Gastroesophageal sphincter (tissue), 3 donors: ENCODE results near the gene TMEM52B.

ENCODE experiments used
- CTCF ChIP-seq, 4 experiments: fragments of 200-600 bp in 2 of 4; fragments of 450-650 bp in 2 of 4; sonication (generic) in 1 of 4; IDR thresholded peaks; one replicate each; pipeline ENCODE4 v1.5.1; 2017 to 2019; ENCODE audit warnings: antibody characterized with exemption in 4 of 4, mild to moderate bottlenecking in 2 of 4, moderate library complexity in 2 of 4
- EP300 ChIP-seq: sonication (generic); formaldehyde crosslinking; IDR thresholded peaks from one replicate; pipeline ENCODE4 v1.6.1; 2017; ENCODE audit warnings: antibody characterized with exemption, mild to moderate bottlenecking
- POLR2A ChIP-seq, 2 donors: fragments of 450-650 bp; IDR thresholded peaks; one replicate each; pipeline ENCODE4 v1.6.1; 2017; ENCODE audit warnings: antibody characterized with exemption in 2 of 2, mild to moderate bottlenecking in 2 of 2, moderate library complexity in 1 of 2

GRCh38 chr12:10170216-10170615, 8.6 kb upstream of the TMEM52B start:
- TF ChIP-seq POLR2A (IDR thresholded peaks at IDR 0.05) (no peak), CTCF (IDR thresholded peaks at IDR 0.05) (no peak), EP300 (no peak)
